ENCODE data around the gene NEIL3. TPM values are rescaled to one million over a fixed set of nuclear protein-coding genes. Genes with fewer than 3 reads are reported as not detected.

NEIL3 gene
- polyA plus RNA-seq, 1 experiment = 3.7 TPM

DNA sequence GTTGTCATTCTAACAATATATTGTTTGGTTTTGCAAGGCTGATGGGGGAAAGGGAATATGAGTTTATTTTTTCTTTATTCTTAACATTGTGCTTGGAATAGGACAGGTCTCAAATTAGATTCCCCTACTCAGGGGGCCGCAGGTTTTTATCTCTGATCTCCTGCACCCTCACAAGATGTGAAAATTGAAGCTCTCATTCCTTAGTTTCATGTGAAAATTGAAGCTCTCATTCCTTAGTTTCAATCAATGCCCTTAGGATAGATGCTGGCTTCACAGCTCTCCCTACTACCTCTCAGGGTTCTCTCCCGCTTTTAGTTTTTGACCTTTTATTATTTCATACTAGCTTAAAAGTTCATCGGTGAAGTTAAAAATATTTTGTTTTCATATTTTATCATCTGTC is 12.0 kb downstream of the NEIL3 start:
- POLR2A ChIA-PET = interaction anchor here (1.9 kb wide), 1 partner anchor 13 kb away, joined by 13 read pairs; the partner anchor contains the start of gene NEIL3
- no peak overlapping the region for H3K4me3 ChIP-seq (ENCODE audit: low read depth, low read length)

DNA sequence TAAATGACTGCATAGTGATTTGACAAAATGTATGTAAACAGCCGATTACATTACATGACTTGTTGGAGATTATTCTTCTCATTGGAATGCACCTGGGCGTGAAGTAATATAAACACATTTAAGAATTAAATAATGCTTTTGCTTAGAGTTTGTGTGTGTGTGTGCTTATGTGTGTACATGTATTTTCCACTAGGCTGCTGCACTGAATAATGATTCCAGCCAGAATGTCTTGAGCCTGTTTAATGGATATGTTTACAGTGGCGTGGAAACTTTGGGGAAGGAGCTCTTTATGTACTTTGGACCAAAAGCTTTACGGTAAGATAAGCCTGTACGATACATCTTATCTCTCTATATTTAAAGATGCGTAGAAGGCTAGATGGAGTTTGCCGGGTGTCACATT is 12.6 kb downstream of the NEIL3 start:
- ChIA-PET CTCF (interaction anchor here (0.5 to 3.2 kb wide), 6 partner anchors 18 to 275 kb away, joined by 3 to 19 read pairs (median 4); no protein-coding TSS in a partner anchor), POLR2A (interaction anchor here (1.9 kb wide), 1 partner anchor 13 kb away, joined by 13 read pairs; the partner anchor contains the start of gene NEIL3)
- TF ChIP-seq, protein P1, sequence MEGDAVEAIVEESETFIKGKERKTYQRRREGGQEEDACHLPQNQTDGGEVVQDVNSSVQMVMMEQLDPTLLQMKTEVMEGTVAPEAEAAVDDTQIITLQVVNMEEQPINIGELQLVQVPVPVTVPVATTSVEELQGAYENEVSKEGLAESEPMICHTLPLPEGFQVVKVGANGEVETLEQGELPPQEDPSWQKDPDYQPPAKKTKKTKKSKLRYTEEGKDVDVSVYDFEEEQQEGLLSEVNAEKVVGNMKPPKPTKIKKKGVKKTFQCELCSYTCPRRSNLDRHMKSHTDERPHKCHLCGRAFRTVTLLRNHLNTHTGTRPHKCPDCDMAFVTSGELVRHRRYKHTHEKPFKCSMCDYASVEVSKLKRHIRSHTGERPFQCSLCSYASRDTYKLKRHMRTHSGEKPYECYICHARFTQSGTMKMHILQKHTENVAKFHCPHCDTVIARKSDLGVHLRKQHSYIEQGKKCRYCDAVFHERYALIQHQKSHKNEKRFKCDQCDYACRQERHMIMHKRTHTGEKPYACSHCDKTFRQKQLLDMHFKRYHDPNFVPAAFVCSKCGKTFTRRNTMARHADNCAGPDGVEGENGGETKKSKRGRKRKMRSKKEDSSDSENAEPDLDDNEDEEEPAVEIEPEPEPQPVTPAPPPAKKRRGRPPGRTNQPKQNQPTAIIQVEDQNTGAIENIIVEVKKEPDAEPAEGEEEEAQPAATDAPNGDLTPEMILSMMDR (IDR thresholded peaks at IDR 0.05; ENCODE audit: low read depth, low read length) = no peak
- Histone ChIP-seq H3K4me3 (ENCODE audit: low read depth, low read length) (peak overlapping the region; percentile 23; the same call in 1 of the 2 replicates), H3K27ac (ENCODE audit: low read depth, low read length) (no peak overlapping the region), H3K9me3 (ENCODE audit: control insufficient read depth, insufficient read depth, low read length) (no peaks in the 10 kb centered on the region), H3K27me3 (ENCODE audit: control insufficient read depth, insufficient read depth, low read length) (no peaks in the 10 kb centered on the region)
- no peak for DNase-seq (ENCODE audit: low read depth, low spot score)

More for the DNA sequence above, 12.0 kb downstream of the NEIL3 start:
- no peak for DNase-seq (ENCODE audit: low read depth, low spot score)
- H3K27ac ChIP-seq (ENCODE audit: low read depth, low read length) = no peak overlapping the region
- no peaks in the 10 kb centered on the region for H3K27me3 ChIP-seq (ENCODE audit: control insufficient read depth, insufficient read depth, low read length)
- no peaks in the 10 kb centered on the region for H3K9me3 ChIP-seq (ENCODE audit: control insufficient read depth, insufficient read depth, low read length)
- TF ChIP-seq, protein P1 (IDR thresholded peaks at IDR 0.05; ENCODE audit: low read depth, low read length) = no peak
- CTCF ChIA-PET = interaction anchor here (0.7 to 3.2 kb wide), 4 partner anchors 17 to 274 kb away, joined by 3 to 19 read pairs (median 9); no protein-coding TSS in a partner anchor

DNA sequence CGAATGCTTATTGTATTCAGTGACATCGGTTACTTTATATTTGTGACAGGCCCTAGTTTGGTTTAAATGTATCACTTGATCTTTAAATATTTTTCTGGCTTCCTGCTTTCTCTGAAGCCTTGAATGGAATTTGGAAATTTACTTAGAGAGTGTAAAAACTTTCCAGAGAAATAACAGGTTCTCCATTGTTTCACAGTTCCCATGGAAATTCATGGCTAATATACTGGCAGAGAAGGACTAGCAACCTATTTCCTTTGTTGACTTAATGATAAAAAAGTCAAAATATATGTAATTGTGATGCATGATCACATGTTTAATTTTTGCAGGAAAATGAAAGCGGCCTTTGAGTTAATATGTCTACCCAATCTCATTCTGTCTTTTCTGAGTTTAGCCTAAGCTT is 13.2 kb downstream of the NEIL3 start:
- POLR2A ChIA-PET = interaction anchor here (1.9 kb wide), 1 partner anchor 14 kb away, joined by 13 read pairs; the partner anchor contains the start of gene NEIL3
- no peak overlapping the region; the same call in 1 of the 2 replicates for H3K4me3 ChIP-seq (ENCODE audit: low read depth, low read length)
- TF ChIP-seq, protein P1 (IDR thresholded peaks at IDR 0.05; ENCODE audit: low read depth, low read length) = no peak
- CTCF ChIA-PET = interaction anchor here (0.6 to 3.2 kb wide), 5 partner anchors 17 to 276 kb away, joined by 3 to 19 read pairs (median 6); no protein-coding TSS in a partner anchor
- H3K27me3 ChIP-seq (ENCODE audit: control insufficient read depth, insufficient read depth, low read length) = no peaks in the 10 kb centered on the region
- H3K9me3 ChIP-seq (ENCODE audit: control insufficient read depth, insufficient read depth, low read length) = no peaks in the 10 kb centered on the region
- no peak overlapping the region for H3K27ac ChIP-seq (ENCODE audit: low read depth, low read length)
- no peak for DNase-seq (ENCODE audit: low read depth, low spot score)

DNA sequence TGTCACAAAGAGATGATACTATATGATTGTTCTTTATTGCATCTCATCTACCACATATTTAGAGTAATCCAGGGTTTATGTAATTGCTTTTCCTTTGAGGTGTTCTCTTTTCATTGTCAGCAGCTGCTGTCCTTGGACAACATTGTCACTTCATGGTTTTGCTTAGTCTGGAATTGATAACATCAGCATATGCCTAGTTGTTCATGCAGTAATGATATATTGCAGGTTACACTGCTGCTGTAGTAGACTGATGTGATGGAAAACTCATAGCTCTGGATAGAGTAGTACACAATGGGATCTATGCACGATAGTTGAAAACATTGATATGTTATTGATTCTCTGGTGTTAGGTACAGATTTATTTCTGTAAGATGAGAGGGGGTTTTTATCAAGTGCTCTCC is 13.7 kb downstream of the NEIL3 start:
- Histone ChIP-seq H3K4me3 (ENCODE audit: low read depth, low read length) (no peak overlapping the region), H3K27ac (ENCODE audit: low read depth, low read length) (no peak overlapping the region), H3K9me3 (ENCODE audit: control insufficient read depth, insufficient read depth, low read length) (no peaks in the 10 kb centered on the region), H3K27me3 (ENCODE audit: control insufficient read depth, insufficient read depth, low read length) (no peaks in the 10 kb centered on the region)
- TF ChIP-seq, protein P1 (IDR thresholded peaks at IDR 0.05; ENCODE audit: low read depth, low read length) = no peak
- no peak for DNase-seq (ENCODE audit: low read depth, low spot score)
- ChIA-PET POLR2A (no interaction called here), CTCF (interaction anchor here (1.7 to 3.2 kb wide), 2 partner anchors 17 to 276 kb away, joined by 6 to 19 read pairs; no protein-coding TSS in a partner anchor)

DNA sequence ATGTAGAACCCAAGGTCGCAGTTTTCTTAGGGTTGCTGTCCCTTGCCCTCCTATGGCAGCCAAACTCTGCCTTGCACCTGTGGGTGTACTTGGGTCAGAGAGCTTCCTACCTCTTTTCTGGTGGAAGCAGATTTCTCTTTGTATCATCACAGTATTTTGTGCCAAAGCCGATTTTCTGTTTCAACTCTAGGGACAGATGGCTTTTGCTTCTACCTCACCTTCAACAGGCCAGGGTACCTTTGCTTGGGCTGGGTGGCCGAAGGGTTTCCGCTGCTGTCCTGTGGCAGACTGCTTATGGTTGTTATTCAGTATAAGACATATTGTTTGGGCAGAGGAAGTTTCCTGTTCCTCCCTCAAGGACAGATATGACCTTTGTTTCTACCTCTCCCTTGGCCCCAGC is 22.4 kb downstream of the NEIL3 start:
- DNase-seq (ENCODE audit: low read depth, low spot score) = no peak
- Histone ChIP-seq H3K27me3 (ENCODE audit: control insufficient read depth, insufficient read depth, low read length) (no peaks in the 10 kb centered on the region), H3K9me3 (ENCODE audit: control insufficient read depth, insufficient read depth, low read length) (peaks cover 5% of the 10 kb centered on the region; the same call in 1 of the 2 replicates), H3K27ac (ENCODE audit: low read depth, low read length) (no peak overlapping the region), H3K4me3 (ENCODE audit: low read depth, low read length) (no peak overlapping the region)
- ChIA-PET CTCF (interaction anchor here (2.4 to 4.5 kb wide), 2 partner anchors 82 kb away, joined by 11 to 21 read pairs; no protein-coding TSS in a partner anchor), POLR2A (no interaction called here)
- TF ChIP-seq, protein P1 (IDR thresholded peaks at IDR 0.05; ENCODE audit: low read depth, low read length) = no peak

Data from AG04450 (cell line).